HEK293 (cell line): ENCODE data around the gene EVI5.

Experiments used
- CTCF ChIP-seq: fragments of 450-650 bp; formaldehyde crosslinking; IDR thresholded peaks from 2 replicates; pipeline ENCODE4 v1.5.1; 2016; ENCODE audit warnings: missing biosample characterization, missing genetic modification characterization
- HOXA7 ChIP-seq: sonication (generic); formaldehyde crosslinking; IDR thresholded peaks from 2 replicates; pipeline ENCODE4 v1.8.1; 2022; ENCODE audit warnings: missing genetic modification reagents, borderline replicate concordance
- MYNN ChIP-seq: fragments of 450-650 bp; formaldehyde crosslinking; IDR thresholded peaks from 2 replicates; pipeline ENCODE4 v1.5.1; 2016; ENCODE audit warnings: missing biosample characterization, missing genetic modification characterization, borderline replicate concordance
- MZF1 ChIP-seq: fragments of 450-650 bp; formaldehyde crosslinking; IDR thresholded peaks from 2 replicates; pipeline ENCODE4 v1.5.1; 2017; ENCODE audit warnings: missing biosample characterization, missing genetic modification characterization, borderline replicate concordance
- REST ChIP-seq: fragments of 450-650 bp; formaldehyde crosslinking; IDR thresholded peaks from 2 replicates; pipeline ENCODE4 v1.5.1; 2016; ENCODE audit warnings: missing biosample characterization, missing genetic modification characterization
- SETDB1 ChIP-seq: IDR thresholded peaks from one replicate; pipeline ENCODE4 v1.6.1; 2017; ENCODE audit warnings: mild to moderate bottlenecking, low read length, moderate library complexity, mixed read lengths; ENCODE audit not compliant: insufficient read length
- ZNF555 ChIP-seq: fragments of 450-650 bp; formaldehyde crosslinking; conservative IDR thresholded peaks from 2 replicates; pipeline ENCODE4 v1.5.1; 2017; ENCODE audit warnings: missing biosample characterization, mild to moderate bottlenecking, missing genetic modification characterization, inconsistent platforms
- ZNF580 ChIP-seq: fragments of 450-650 bp; formaldehyde crosslinking; IDR thresholded peaks from 2 replicates; pipeline ENCODE4 v1.5.1; 2016; ENCODE audit warnings: missing biosample characterization, missing genetic modification characterization
- ZNF585B ChIP-seq: fragments of 450-650 bp; formaldehyde crosslinking; IDR thresholded peaks from 2 replicates; pipeline ENCODE4 v1.5.1; 2016; ENCODE audit warnings: missing biosample characterization, missing genetic modification characterization
- ZNF639 ChIP-seq: fragments of 450-650 bp; formaldehyde crosslinking; IDR thresholded peaks from 2 replicates; pipeline ENCODE4 v1.5.1; 2016; ENCODE audit warnings: missing biosample characterization, missing genetic modification characterization
- ZNF670 ChIP-seq: fragments of 450-650 bp; formaldehyde crosslinking; IDR thresholded peaks from 2 replicates; pipeline ENCODE4 v1.5.1; 2016; ENCODE audit warnings: missing biosample characterization, missing genetic modification characterization, low read depth
- ZSCAN30 ChIP-seq: fragments of 450-650 bp; IDR thresholded peaks from 2 replicates; pipeline ENCODE4 v1.5.1; 2018; ENCODE audit warnings: missing biosample characterization, mild to moderate bottlenecking, missing genetic modification characterization, moderate library complexity

- no peak for TF ChIP-seq MYNN (tag by site-specific recombination)
- no peak for TF ChIP-seq ZSCAN30
- TF ChIP-seq ZNF639 (tag by site-specific recombination): no peak
- no peak for TF ChIP-seq MZF1
- no peak for TF ChIP-seq REST (tag by site-specific recombination)
- no peak for TF ChIP-seq ZNF585B (tag by site-specific recombination)
- no peak for TF ChIP-seq ZNF580
- TF ChIP-seq HOXA7: no peak
- no peak for TF ChIP-seq SETDB1
- TF ChIP-seq ZNF670 (tag by site-specific recombination): no peak
- TF ChIP-seq CTCF (tag by site-specific recombination): no peak
- TF ChIP-seq ZNF555 (tag by site-specific recombination): no peak
Observed at GRCh38 chr1:92493139-92493538, 291.8 kb downstream of the EVI5 start.
